Measurements from ENCODE around the gene NSG1.

The NSG1 gene

GRCh38 chr4:4386736-4387392 lies at the start of gene NSG1:
Gene NSG1, plus strand, starts transcription at chr4:4387102. Its CDS starts 528 bp downstream, at chr4:4387630.
- peak; percentile 31 for DNase-seq

GRCh38 chr4:4338210-4339001 lies 48.5 kb upstream of the NSG1 start:
- no peak for DNase-seq

- DNase-seq = no peak
Observed at GRCh38 chr4:4339504-4340085, 47.3 kb upstream of the NSG1 start.

GRCh38 chr4:4341861-4342650 lies 44.8 kb upstream of the NSG1 start:
- DNase-seq = no peak

- DNase-seq = no peak
Observed at GRCh38 chr4:4343038-4343437, 43.9 kb upstream of the NSG1 start.

- DNase-seq = no peak
Observed at GRCh38 chr4:4344915-4345527, 41.9 kb upstream of the NSG1 start.

- no peak for DNase-seq
Observed at GRCh38 chr4:4347585-4347984, 39.3 kb upstream of the NSG1 start.

- DNase-seq = peak; percentile 64
Observed at GRCh38 chr4:4348585-4348984, 38.3 kb upstream of the NSG1 start.

- DNase-seq = no peak
Observed at GRCh38 chr4:4349867-4350266, 37.0 kb upstream of the NSG1 start.

- DNase-seq = no peak
Observed at GRCh38 chr4:4350909-4351308, 36.0 kb upstream of the NSG1 start.

- no peak for DNase-seq
Observed at GRCh38 chr4:4355302-4355701, 31.6 kb upstream of the NSG1 start.

- DNase-seq = no peak
Observed at GRCh38 chr4:4356106-4357041, 30.5 kb upstream of the NSG1 start.

GRCh38 chr4:4358093-4358854 lies 28.6 kb upstream of the NSG1 start:
- DNase-seq = no peak

GRCh38 chr4:4361883-4362282 lies 25.0 kb upstream of the NSG1 start:
- DNase-seq = no peak

- no peak for DNase-seq
Observed at GRCh38 chr4:4362991-4363697, 23.8 kb upstream of the NSG1 start.

GRCh38 chr4:4364061-4364460 lies 22.8 kb upstream of the NSG1 start:
- no peak for DNase-seq

GRCh38 chr4:4364486-4365208 lies 22.3 kb upstream of the NSG1 start:
- DNase-seq = no peak

- DNase-seq = no peak
Observed at GRCh38 chr4:4368809-4369580, 17.9 kb upstream of the NSG1 start.
